OCI-LY7 (cell line): ENCODE results near the gene MRPL55. TPM values are rescaled to one million over a fixed set of nuclear protein-coding genes. Genes with fewer than 3 reads are reported as not detected.

Experiments used
- BruUV-seq: library from RNA; stranded (reverse); fragments of 400-500 nt; replicated peaks from 2 replicates; lab custom pipeline; 2021; lab: Mats Ljungman, UMichigan
- CTCF ChIA-PET: fragments of 300-600 bp; sonication (Branson Sonifier 250); formaldehyde crosslinking; loops from one replicate; lab custom pipeline; 2022; ENCODE audit warnings: antibody characterized with exemption; ENCODE audit not compliant: unreplicated experiment; lab: Charles Lee
- POLR2A ChIA-PET: fragments of 300-600 bp; sonication (Branson Sonifier 250); formaldehyde crosslinking; loops from one replicate; lab custom pipeline; 2022; ENCODE audit warnings: antibody characterized with exemption; lab: Charles Lee
- DNase-seq: peaks from one replicate; pipeline ENCODE4 v3.0.0-alpha.2; 2015; ENCODE audit warnings: low spot score
- H2AFZ ChIP-seq: fragments of 200-600 bp; sonication (generic), shearing (Covaris generic); 2 replicates; pipeline ENCODE4 v1.6.1; 2014; ENCODE audit warnings: mild to moderate bottlenecking, antibody characterized with exemption, low read length, moderate library complexity
- H3K27ac ChIP-seq: fragments of 200-600 bp; sonication (generic); 2 replicates; pipeline ENCODE4 v1.5.1; 2014; ENCODE audit warnings: mixed run types, low read depth, mild to moderate bottlenecking, moderate library complexity, low read length, inconsistent platforms; ENCODE audit not compliant: poor library complexity, severe bottlenecking
- H3K36me3 ChIP-seq: fragments of 200-600 bp; sonication (generic); 2 replicates; pipeline ENCODE4 v1.6.1; 2014; ENCODE audit warnings: mild to moderate bottlenecking, antibody characterized with exemption, low read length, moderate library complexity, mixed read lengths; ENCODE audit not compliant: insufficient read depth
- H3K4me1 ChIP-seq: fragments of 200-600 bp; sonication (generic); 2 replicates; pipeline ENCODE4 v1.5.1; 2014; ENCODE audit warnings: mild to moderate bottlenecking, low read length; ENCODE audit not compliant: insufficient read depth, poor library complexity, severe bottlenecking
- H3K4me2 ChIP-seq: fragments of 200-600 bp; sonication (generic); 2 replicates; pipeline ENCODE4 v1.6.1; 2014; ENCODE audit warnings: mild to moderate bottlenecking, low read length
- H3K4me3 ChIP-seq: fragments of 200-600 bp; sonication (generic); 2 replicates; pipeline ENCODE4 v1.5.1; 2014; ENCODE audit warnings: mild to moderate bottlenecking, low read depth, low read length; ENCODE audit not compliant: poor library complexity, severe bottlenecking
- H3K79me2 ChIP-seq: fragments of 200-600 bp; sonication (generic); 2 replicates; pipeline ENCODE4 v1.6.1; 2016; ENCODE audit warnings: low read depth, mild to moderate bottlenecking, low read length, moderate library complexity, mixed read lengths; ENCODE audit not compliant: insufficient read depth
- H3K9me2 ChIP-seq: fragments of 200-600 bp; sonication (generic); 2 replicates; pipeline ENCODE4 v1.6.1; 2016; ENCODE audit warnings: mild to moderate bottlenecking, low read length, mixed read lengths; ENCODE audit not compliant: insufficient read depth
- H3K9me3 ChIP-seq: fragments of 200-600 bp; sonication (generic); 2 replicates; pipeline ENCODE4 v1.6.1; 2014; ENCODE audit warnings: mild to moderate bottlenecking, mixed run types, low read length, mixed read lengths
- H4K20me1 ChIP-seq: fragments of 200-600 bp; sonication (generic); 2 replicates; pipeline ENCODE4 v1.6.1; 2014; ENCODE audit warnings: mild to moderate bottlenecking, antibody characterized with exemption, low read length, moderate library complexity, mixed read lengths; ENCODE audit not compliant: insufficient read depth
- CTCF ChIP-seq: fragments of 200-600 bp; sonication (generic); conservative IDR thresholded peaks from 2 replicates; pipeline ENCODE4 v1.5.1; 2014; ENCODE audit warnings: mild to moderate bottlenecking, antibody characterized with exemption, low read length, moderate library complexity, mixed read lengths
- EZH2phosphoT487 ChIP-seq: fragments of 200-600 bp; sonication (generic); IDR thresholded peaks from 2 replicates; pipeline ENCODE4 v1.6.1; 2018; ENCODE audit warnings: low read depth, borderline replicate concordance, mild to moderate bottlenecking, mixed run types, antibody characterized with exemption, low read length, moderate library complexity, mixed read lengths
- intact Hi-C: fragments of 100-400 bp; cut with micrococcal nuclease; formaldehyde crosslinking; loops from one replicate; pipeline ENCODE4 v1.10.0; 2022; ENCODE audit not compliant: unreplicated experiment
- total RNA-seq, 2 experiments: library from RNA; depleted of rRNA in 1 of 2; stranded (reverse); fragments of >200 nt in 1 of 2; shearing (Covaris generic) in 1 of 2; gene quantifications; 2 replicates each; pipeline ENCODE4 v1.2.3, GENCODE V29; 2014 to 2022

The MRPL55 gene
- total RNA-seq, 2 experiments from 2014 or later, result 50.0 to 92.8 TPM

- Histone ChIP-seq H3K4me1 (no peaks in the 10 kb centered on the region), H3K9me3 (no peaks in the 10 kb centered on the region), H4K20me1 (no peaks in the 10 kb centered on the region; the same call in 1 of the 2 replicates), H3K4me3 (no peak overlapping the region), H3K79me2 (no peaks in the 10 kb centered on the region), H3K9me2 (no peaks in the 10 kb centered on the region), H3K4me2 (no peak overlapping the region), H2AFZ (no peak overlapping the region), H3K36me3 (no peaks in the 10 kb centered on the region), H3K27ac (no peak overlapping the region)
- POLR2A ChIA-PET, result no interaction called here
- no peak for TF ChIP-seq EZH2phosphoT487
- TF ChIP-seq CTCF, result peak; percentile 61
- CTCF ChIA-PET, result interaction anchor here (0.5 kb wide), 1 partner anchor 405 kb away, joined by 3 read pairs; no protein-coding TSS in a partner anchor
- peak; percentile 40 for DNase-seq
- BruUV-seq, result no TSS peak
- intact Hi-C loops, result loop anchor here (1.0 to 2.0 kb wide), 2 partner anchors 72 to 75 kb away; no protein-coding TSS in a partner anchor
These were observed 35.1 kb downstream of the MRPL55 start for GRCh38 chr1:228073857-228074545.

GRCh38 chr1:228073061-228073856 is 35.8 kb downstream of the MRPL55 start:
- DNase-seq, result no peak
- CTCF ChIA-PET, result no interaction called here
- Histone ChIP-seq H3K4me3 (no peak overlapping the region), H3K4me2 (no peak overlapping the region), H3K9me2 (no peaks in the 10 kb centered on the region), H3K27ac (no peak overlapping the region), H3K4me1 (no peaks in the 10 kb centered on the region), H2AFZ (no peak overlapping the region), H3K36me3 (no peaks in the 10 kb centered on the region), H3K9me3 (no peaks in the 10 kb centered on the region), H3K79me2 (no peaks in the 10 kb centered on the region), H4K20me1 (no peaks in the 10 kb centered on the region; the same call in 1 of the 2 replicates)
- TF ChIP-seq EZH2phosphoT487 (no peak), CTCF (no peak)
- intact Hi-C loops, result loop anchor here (2.0 kb wide), 1 partner anchor 74 kb away; no protein-coding TSS in a partner anchor
- BruUV-seq, result no TSS peak
- POLR2A ChIA-PET, result no interaction called here
